ENCODE data around the gene CD247. TPM values are rescaled to one million over a fixed set of nuclear protein-coding genes. Genes with fewer than 3 reads are reported as not detected.

CD247 gene
- polyA plus RNA-seq, 3 donors, result 0.37 to 0.92 (median 0.49) TPM

DNA sequence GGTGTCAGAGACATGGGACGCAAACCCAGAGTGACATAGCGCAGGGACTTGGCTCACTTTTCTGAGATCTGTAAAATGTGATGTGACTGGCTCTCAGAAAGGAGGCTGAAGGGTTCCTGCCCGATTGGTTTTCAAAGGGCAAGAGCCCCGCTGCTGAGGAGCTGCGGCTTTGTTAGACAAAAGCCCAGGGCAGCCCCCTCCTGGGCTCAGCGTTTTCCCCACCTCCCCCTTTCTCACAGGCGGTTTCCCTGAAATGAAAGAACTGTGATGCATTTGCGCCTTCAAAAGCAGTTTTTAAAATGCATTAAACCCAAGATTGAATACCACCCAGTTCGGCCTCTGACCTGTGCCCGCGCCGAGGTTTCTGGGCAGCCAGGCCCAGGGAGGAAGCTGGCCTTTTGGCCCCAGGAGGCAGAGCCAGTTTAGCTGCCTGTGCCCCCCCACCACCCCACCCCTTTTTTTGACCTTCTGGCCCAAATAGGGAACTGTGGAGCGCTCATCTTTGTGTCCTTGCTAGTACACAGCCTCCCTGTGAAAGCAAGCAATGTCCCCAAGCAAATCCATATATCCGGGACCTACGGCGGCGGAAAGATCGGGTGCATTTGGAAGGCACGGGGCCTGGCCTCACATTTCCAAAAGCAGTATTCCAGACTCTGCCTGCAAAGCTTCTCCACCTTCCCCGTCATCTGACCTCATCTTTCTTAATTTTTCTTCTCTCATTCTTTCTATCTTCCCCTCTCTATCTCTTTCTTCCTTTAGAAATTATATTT is 28.6 kb downstream of the CD247 start:
- DNase-seq (ENCODE audit: low read depth in 3 of 3, low spot score in 2 of 3), result no peak

DNA sequence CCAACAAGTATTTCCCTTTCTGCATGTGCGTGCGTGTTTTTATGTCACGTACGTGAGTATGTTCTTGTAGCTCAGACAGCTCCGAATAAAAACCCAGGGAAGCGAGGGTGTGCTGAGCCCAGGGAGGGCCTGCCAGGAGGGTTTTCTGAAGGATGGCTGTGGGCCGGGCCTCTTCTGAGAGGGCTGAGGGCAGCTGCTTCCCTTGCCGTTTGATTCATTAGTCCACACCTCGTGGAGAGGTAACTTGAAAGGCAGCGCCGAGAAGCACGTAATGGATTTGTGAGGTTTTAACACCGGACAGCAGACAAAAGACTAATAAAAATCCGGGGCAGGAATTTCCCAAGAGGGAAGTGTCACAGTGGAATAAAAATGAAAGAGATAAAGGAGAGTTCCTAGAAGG is 29.5 kb downstream of the CD247 start:
- no peak for DNase-seq (ENCODE audit: low read depth in 3 of 3, low spot score in 2 of 3)

DNA sequence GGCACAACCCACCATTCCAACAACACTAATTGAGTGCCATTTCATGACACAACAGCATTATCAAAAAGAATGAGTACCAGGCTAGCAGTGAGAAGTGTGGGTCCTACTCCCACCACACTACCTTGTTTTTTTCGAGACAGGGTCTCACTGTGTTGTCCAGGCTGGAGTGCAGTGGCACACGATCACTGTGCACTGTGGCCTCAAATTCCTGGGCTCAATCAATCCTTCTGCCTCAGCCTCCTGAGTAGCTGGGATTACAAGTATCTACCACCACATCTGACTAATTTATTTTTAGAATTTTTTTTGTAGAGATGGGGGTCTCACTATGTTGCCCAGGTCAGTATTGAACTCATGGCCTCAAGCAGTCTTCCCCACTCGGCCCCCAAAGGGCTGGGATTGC is 30.7 kb downstream of the CD247 start:
- DNase-seq (ENCODE audit: low read depth in 3 of 3, low spot score in 2 of 3), result no peak

DNA sequence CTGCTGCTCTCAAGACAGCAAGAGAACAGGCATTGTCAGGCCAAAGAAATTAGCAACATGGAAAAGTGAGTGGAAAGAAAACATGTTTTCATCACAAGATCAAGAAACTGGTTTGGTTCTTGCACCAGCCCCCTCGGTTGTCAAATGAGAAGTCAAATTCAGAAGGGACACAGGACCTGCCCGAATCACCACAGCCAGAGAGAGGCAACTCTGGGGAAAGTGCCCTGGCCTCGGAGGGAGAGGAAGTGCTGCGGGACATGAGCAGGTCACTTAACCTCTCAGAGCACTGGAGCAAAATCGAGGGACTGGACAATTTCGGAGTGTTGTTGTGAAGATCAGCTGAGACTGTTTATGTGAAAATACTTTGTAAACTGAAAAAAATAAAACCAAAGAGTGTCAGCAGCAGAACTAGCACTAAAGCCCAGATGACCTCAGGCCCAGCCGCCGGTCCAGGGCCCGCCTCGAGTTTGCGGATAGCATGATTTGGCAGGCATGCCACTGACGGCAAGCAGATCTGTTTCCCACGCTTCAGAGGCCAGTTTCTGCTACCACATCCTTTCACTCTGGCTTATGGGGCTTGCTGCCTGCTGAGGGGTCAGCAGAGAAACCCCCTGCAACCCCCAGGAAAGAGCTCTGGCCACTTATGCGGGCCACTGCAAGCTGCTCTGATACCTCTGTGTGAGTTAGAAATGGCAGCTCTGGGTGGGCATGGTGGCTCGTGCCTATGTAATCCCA is 32.1 kb downstream of the CD247 start:
- no peak for DNase-seq (ENCODE audit: low read depth in 3 of 3, low spot score in 2 of 3)

DNA sequence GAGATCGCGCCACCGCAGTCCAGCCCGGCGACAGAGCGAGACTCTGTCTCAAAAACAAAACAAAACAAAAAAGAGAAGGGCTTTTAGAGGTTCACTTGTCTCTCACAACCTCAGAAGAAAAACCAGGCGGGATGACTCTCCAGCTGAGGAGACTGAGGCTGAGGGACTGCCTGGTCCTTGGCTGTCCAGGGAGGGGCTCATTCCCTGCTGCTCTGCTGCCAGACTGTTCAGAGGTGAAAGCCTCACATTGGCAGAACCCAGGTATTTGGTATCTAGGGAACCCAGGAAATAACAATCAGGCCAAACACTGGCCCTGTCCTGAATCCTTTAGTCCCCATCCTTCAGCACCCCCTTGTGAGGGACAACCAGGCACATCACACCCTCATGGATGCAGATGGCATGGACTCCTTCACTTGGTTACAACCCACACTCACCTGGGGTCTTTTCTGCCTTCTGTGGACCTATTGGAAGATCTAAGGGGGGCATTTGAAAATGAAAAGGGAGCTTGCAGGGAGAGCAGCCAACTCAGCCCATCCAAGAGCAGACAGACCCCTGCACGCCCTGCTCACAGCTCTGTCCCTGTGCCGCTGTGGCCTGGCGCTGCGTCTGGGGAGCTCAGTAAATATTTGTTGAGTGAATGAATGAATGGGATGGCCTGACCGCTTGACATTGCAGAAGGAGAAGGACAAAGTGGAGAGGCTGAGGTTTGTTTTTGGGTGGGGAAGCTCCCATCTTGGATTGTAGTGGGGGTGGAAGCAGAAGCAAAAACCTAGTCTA is 33.4 kb downstream of the CD247 start:
- DNase-seq (ENCODE audit: low read depth in 3 of 3, low spot score in 2 of 3), result no peak

DNA sequence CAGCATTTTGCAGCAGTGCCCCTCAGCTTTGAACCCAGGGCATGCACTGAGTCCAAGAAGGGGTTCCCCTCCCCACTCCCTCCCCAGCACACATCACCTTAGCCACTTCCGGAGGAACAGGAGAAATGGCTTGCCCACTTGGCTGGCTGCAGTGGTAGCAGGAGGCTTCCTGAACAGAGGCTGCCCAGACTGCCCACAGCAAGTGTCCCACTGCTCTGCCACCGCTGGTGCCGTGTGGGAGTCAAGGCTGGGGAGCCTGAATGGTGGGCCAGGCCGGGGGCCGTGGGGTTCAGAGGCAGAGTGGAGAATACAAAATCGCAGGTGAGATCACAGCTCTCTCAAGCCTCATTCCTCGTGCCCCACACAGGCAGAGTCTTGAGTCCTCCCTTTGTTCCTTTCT is 34.5 kb downstream of the CD247 start:
- DNase-seq (ENCODE audit: low read depth in 3 of 3, low spot score in 2 of 3), result no peak

DNA sequence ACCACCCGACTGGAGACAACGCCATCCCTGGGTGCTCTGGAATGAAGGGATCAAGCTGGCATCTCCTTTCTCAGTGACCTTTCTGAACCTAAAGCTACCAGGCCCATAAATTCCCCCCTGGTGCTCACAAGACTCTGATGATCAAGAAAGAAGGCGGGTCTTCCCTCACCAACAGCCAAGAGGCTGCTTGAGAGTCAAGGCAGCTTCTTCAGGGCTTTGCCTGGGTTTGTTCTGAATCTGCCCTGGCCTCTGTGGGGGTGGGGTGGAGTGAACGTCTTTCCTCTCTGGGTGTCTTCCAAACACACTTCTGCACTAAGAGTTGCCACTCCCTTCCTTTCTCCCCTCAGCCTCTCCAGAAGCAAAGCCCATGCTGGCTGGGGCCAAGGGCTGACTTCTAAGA is 36.1 kb downstream of the CD247 start:
- no peak for DNase-seq (ENCODE audit: low read depth in 3 of 3, low spot score in 2 of 3)

DNA sequence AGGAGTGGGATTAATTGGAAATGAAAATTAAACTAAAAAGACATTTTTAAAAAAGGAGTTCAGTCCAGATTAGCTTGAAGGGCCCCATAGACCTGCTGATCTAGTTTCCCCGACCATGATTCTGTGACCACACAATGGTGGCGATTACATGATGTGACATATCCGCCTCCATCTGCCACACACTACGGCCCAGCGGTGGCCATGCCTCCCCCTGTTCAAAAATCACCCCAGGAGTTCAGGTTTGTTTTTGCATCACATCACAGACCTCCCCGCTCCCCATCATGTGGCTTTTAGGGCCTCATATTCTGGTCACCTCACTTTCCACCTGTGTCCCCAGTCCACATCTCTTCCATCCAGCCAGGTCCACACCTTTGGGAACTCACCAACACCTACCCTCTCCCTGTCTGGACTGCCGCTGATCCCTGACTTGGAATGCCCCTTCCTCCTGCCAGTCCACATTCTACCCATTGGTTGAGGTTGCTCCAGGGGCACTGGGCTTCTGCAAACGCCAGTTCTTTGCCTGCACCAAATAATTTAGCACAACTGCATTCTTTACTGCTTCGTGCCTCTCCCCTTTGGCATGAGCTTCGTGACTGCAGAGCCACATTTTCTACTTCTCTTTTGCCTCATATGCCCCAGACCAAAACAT is 38.9 kb downstream of the CD247 start:
- DNase-seq (ENCODE audit: low read depth in 3 of 3, low spot score in 2 of 3), result no peak

DNA sequence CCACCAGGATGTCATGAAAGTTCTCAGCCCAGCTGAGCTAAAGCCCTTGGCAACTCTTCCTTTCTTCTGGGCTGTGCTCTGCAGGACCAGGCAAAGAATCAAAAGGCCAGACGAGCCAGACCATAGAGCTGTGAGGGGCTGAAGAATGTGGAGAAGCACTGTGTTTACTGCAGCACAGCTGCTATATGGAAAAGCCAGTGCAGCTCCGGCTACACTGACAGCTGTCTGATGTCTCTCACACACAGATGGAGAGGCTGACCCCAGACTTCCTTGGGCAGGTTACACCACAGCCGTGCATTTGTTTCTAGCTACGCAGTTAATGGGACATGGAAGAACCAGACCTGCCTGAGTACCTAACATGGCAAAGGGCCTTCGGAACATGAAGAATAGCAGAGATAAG is 40.3 kb downstream of the CD247 start:
- DNase-seq (ENCODE audit: low read depth in 3 of 3, low spot score in 2 of 3), result no peak

DNA sequence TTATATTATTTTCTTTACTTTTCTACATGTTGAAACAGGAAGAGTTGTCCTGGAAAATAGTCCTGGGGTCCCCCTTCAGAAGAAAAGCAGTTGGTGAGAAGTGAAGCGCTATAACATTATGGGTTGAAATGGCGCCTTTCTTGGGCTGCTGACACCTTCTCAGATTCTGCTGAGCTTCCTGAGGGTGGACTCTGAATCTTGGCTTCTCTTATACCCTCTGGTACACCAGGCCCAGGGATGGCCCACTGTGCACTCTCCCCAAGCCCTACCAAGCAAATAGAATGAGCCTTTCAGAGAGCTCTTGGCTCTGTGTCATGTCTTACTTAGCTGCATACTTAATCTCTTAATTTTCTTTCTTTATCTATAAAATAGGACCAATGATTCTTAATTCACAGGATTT is 42.3 kb downstream of the CD247 start:
- DNase-seq (ENCODE audit: low read depth in 3 of 3, low spot score in 2 of 3), result no peak

DNA sequence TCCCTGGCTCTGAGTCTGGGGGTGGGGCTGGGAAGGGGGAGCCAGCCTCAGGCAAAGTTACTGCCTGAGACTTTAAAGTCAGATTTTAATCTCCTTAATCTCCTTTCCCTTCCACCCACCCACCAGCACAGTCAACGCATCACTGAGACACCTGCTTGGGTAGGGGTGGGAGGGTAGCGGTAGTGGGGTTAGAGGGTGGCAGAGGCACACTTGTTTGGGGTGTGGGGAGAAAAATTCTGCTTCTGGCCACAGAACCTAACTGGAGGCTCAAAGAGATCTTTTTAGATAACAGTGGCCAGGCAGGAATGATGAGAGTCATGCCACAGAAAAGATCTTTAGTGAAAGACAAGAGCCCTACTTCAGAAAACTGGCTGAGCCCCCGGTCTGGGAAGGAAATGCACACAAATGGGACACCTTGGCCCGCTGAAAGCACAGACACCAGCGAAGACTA is 44.1 kb downstream of the CD247 start:
- no peak for DNase-seq (ENCODE audit: low read depth in 3 of 3, low spot score in 2 of 3)

DNA sequence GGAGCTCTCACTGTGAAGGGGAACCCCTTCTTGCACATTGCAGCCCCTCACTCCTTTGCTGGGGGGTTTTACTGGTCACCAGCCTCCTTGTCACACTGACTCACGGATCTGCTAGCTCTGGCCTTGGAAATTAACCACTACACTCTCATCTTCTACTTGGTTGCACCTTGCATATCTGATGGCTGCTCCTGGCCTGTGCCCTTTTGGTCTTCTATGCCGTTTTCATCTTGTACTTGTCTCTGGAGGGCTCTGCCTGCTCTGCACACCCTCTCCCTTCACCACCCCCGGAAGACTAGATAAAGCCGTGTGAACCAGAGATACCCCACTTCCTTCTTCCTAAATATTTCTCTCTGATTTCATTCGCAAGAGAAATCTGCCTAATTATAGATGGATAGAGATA is 44.6 kb downstream of the CD247 start:
- DNase-seq (ENCODE audit: low read depth in 3 of 3, low spot score in 2 of 3), result no peak

DNA sequence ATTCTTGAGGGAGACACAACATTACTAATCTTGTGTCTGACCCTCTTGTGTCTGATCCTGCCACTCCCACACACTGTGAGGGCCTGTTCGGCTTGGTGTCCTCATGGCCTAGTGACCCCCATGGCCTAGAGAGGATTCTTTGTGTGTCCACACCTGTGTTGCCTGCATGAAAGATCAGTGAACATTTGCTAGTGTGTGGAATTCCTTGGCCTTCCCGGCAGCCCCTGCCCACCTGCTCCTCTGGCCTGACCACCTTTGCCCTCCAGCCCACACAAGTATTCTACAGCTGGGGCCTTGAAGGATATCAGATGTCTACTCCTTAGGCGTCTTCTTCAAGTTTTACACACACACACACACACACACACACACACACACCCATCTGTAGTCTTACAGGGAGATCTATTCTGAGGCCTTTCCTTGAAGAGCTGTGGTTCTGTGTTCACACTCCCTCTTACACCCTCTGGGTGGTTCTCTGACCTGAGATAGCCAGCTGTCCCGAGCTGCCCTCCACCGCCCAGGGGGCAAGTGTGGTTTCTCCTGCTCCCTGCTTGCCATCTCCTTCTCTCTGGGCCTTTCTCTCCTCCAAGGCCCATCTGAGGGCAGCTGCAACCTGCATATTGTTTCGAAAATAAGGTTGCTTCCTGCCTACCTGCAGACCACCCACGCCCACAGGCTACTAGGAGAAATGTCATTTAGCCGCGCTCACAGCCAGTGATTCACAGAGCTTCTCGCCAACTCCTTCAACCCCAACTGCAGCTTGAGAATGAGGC is 45.4 kb downstream of the CD247 start:
- no peak for DNase-seq (ENCODE audit: low read depth in 3 of 3, low spot score in 2 of 3)

DNA sequence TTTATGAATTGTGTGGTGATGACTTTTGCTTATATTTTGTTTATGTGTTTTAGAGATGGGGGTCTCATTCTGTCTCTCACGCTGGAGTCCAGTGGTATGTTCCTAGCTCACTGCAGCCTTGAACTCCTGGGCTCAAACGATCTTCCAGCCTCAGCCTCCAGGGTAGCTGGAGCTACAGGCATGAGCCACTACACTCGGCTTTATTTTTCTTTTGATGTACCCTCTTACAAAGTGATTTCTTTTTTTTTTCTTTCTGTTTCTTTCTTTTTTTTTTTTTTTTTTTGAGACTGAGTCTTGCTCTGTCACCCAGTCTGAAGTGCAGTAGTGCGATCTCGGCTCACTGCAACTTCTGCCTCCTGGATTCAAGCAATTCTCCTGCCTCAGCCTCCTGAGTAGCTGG is 46.8 kb downstream of the CD247 start:
- DNase-seq (ENCODE audit: low read depth in 3 of 3, low spot score in 2 of 3), result no peak

DNA sequence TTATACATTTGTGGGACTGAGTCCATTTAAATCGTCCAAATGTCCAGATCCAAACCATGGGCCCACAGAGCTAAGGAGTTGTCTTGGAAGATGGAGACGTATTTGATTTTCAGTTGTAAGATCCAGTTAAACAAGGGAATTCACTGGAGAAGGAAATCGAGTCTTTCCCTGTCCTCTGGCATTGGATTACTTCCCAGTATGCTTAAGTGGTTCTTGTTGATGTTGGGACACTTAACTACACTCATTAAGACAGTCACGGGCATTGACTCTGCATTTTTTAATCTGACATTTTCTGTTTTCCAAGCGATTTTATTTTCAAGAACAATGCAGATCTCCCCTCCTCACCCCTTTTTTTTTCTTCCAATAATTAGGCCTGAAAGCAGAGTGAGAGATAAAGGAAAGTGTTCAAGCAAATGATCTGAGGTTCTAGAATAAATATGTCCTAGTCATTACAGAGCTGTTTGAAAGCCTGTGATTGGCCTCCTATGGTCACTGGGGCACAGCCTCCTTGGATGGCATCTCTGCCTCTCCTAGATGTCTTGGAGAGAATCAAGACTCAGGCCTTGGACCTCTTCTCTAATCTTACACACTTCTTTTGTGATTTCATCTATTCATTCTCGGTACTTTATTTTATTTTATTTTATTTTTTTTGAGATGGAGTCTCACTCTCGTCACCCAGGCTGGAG is 48.9 kb downstream of the CD247 start:
- DNase-seq (ENCODE audit: low read depth in 3 of 3, low spot score in 2 of 3), result no peak

DNA sequence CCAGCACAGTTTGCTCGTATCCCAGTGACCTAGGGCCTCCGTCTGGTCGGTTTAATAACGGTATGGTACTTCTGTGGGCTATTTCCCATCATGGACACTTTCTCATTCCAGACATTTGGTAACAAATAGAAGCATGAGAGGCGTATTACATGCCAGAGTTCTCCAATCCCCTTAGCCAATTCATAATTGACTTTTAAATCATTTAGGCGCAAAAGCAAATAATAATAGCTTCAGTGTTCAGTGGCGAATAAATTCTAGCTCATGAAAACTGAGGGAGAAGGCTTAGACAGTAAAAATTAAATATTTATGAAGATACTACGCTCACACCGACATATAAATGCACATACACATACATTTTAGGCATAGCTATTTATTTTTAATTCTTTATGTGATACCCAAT is 50.6 kb downstream of the CD247 start:
- DNase-seq (ENCODE audit: low read depth in 3 of 3, low spot score in 2 of 3), result no peak

DNA sequence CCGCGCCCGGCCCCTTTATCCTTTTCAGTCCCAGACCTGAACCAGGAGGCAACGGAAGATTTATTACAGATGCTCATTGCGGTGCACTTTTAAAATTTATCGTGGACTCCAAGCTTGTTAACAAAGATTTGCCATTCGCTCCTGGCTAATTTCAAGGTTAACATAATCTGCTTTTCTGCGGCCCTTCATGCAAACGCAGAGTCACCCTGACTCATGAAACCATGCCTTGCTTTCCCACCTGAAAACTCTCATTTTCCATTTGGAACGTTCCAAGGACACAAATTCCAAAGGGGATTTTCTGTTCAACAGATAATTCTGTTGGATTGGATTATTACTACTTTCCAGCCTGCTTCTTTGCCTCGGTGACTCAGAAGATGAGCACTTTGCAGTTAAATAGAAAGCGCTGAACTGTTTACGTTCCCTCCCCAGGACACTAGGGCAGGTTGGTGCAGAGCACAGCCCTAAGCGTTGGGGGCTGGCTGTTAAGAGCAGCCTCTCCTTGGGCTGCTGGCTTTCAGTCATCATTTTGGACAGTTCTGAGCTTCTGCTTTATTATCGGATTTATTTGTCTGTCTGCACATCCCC is 51.1 kb downstream of the CD247 start:
- DNase-seq (ENCODE audit: low read depth in 3 of 3, low spot score in 2 of 3), result no peak

DNA sequence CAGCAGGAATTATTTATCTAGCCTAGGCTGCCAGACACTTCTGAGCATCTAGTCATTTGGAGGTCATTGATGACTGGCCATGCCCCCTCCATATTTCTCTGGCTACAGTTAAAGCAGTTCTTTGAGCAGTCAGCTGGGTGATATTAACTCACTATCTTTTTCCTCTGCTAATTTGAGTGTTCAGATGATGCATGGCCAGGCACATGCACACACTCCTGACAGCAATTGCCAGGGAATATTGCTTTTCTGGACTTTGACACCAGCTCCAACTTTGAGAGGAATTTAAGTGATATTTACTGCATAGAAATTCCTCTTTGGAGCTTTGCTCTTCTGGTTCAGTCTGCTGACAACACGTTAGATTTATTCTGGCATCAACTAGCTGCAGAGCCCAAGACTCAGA is 52.6 kb downstream of the CD247 start:
- DNase-seq (ENCODE audit: low read depth in 3 of 3, low spot score in 2 of 3), result no peak

DNA sequence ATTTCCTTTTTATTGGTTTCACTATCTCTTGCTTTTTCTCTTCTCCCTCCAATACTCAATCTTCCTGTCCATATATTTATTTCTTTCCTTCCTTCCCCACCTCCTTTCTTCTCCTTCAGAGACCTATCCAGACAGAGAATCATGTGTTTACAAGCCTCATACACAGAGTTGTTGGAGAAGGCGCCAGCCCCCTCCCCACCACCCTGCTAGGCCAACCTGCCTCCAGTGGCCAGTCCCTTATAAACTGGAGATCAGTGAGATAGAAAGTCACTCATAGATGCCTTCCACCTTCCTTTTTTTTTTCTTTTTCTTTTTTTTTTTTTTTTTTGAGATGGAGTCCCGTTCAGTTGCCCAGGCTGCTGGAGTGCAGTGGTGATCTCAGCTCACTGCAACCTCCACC is 53.3 kb downstream of the CD247 start:
- DNase-seq (ENCODE audit: low read depth in 3 of 3, low spot score in 2 of 3), result no peak

All from right renal cortex interstitium (tissue), 3 donors.